Activated CD8-positive, alpha-beta memory T cell treated with anti-CD3 and anti-CD28 coated beads, Interleukin-2, amount 50 U/mL, for 24 hours (primary cell): ENCODE data around the gene CLDN14.

Experiments used
- DNase-seq: peaks from one replicate; pipeline ENCODE4 v3.0.0-alpha.2; 2020; ENCODE audit errors: extremely low read depth

The CLDN14 gene

GRCh38 chr21:36479415-36480402 lies at the start of gene CLDN14:
Gene CLDN14 (minus strand): TSS chr21:36480122. CDS start chr21:36461695, 18,427 bp downstream.
- DNase-seq: no peak

GRCh38 chr21:36528716-36529115 lies 48.8 kb upstream of the CLDN14 start:
- DNase-seq: no peak

- DNase-seq: no peak
Measured at GRCh38 chr21:36527317-36527716, 47.4 kb upstream of the CLDN14 start.

- no peak for DNase-seq
Measured at GRCh38 chr21:36526104-36526503, 46.2 kb upstream of the CLDN14 start.

- no peak for DNase-seq
Measured at GRCh38 chr21:36524477-36524876, 44.6 kb upstream of the CLDN14 start.

GRCh38 chr21:36522219-36522808 lies 42.4 kb upstream of the CLDN14 start:
- DNase-seq: no peak

GRCh38 chr21:36518883-36519492 lies 39.1 kb upstream of the CLDN14 start:
- DNase-seq: no peak

GRCh38 chr21:36517366-36518075 lies 37.6 kb upstream of the CLDN14 start:
- no peak for DNase-seq

GRCh38 chr21:36516281-36516680 lies 36.4 kb upstream of the CLDN14 start:
- DNase-seq: no peak

GRCh38 chr21:36513430-36513829 lies 33.5 kb upstream of the CLDN14 start:
- no peak for DNase-seq

- no peak for DNase-seq
Measured at GRCh38 chr21:36512971-36513370, 33.0 kb upstream of the CLDN14 start.

- no peak for DNase-seq
Measured at GRCh38 chr21:36511484-36512220, 31.7 kb upstream of the CLDN14 start.

- no peak for DNase-seq
Measured at GRCh38 chr21:36510911-36511310, 31.0 kb upstream of the CLDN14 start.

GRCh38 chr21:36509973-36510664 lies 30.2 kb upstream of the CLDN14 start:
- DNase-seq: no peak

- no peak for DNase-seq
Measured at GRCh38 chr21:36508948-36509347, 29.0 kb upstream of the CLDN14 start.

- DNase-seq: no peak
Measured at GRCh38 chr21:36507397-36508018, 27.6 kb upstream of the CLDN14 start.

GRCh38 chr21:36506482-36506881 lies 26.6 kb upstream of the CLDN14 start:
- DNase-seq: no peak

GRCh38 chr21:36504067-36505058 lies 24.4 kb upstream of the CLDN14 start:
- DNase-seq: no peak

GRCh38 chr21:36502365-36502764 lies 22.4 kb upstream of the CLDN14 start:
- DNase-seq: no peak
